Measurements from ENCODE around the gene ANKRD31.
A peak's percentile ranks its signal among the peaks of the same experiment; 100 is the strongest.

The ANKRD31 gene

GRCh38 chr5:75052192-75053053 is 184.3 kb downstream of the ANKRD31 start, which contains the start of gene GCNT4:
Gene GCNT4, minus strand, starts transcription at chr5:75052558. Its CDS starts 22,521 bp downstream, at chr5:75030037.
- Mint-ChIP-seq H3K27ac (peak within 1 kb of the TSS; percentile 74), H3K4me1 (peaks cover 85% of the 10 kb centered on the region), H3K27me3 (peaks cover 1% of the 10 kb centered on the region), H3K4me3 (peak within 1 kb of the TSS; percentile 89), H3K9me3 (no peaks in the 10 kb centered on the region), H3K36me3 (ENCODE audit: low read depth) (no peaks in the 10 kb centered on the region)
- DNase-seq (peak; percentile 59), ATAC-seq (peak; percentile 34)

- H3K36me3 Mint-ChIP-seq (ENCODE audit: low read depth) = no peaks in the 10 kb centered on the region
- ATAC-seq = peak; percentile 16
- no peaks in the 10 kb centered on the region for H3K9me3 Mint-ChIP-seq
- H3K4me3 Mint-ChIP-seq = peak overlapping the region; percentile 89
- H3K4me1 Mint-ChIP-seq = peaks cover 74% of the 10 kb centered on the region
- peak; percentile 33 for DNase-seq
- peak overlapping the region; percentile 74 for H3K27ac Mint-ChIP-seq
- H3K27me3 Mint-ChIP-seq = peaks cover 1% of the 10 kb centered on the region
These were observed 185.4 kb downstream of the ANKRD31 start for GRCh38 chr5:75051217-75051751.

GRCh38 chr5:75050415-75050814 is 186.3 kb downstream of the ANKRD31 start:
- peak overlapping the region; percentile 89 for H3K4me3 Mint-ChIP-seq
- H3K27ac Mint-ChIP-seq = peak overlapping the region; percentile 74
- DNase-seq (peak; percentile 37), ATAC-seq (no peak)
- H3K9me3 Mint-ChIP-seq = no peaks in the 10 kb centered on the region
- peaks cover 72% of the 10 kb centered on the region for H3K4me1 Mint-ChIP-seq
- H3K36me3 Mint-ChIP-seq (ENCODE audit: low read depth) = peaks cover 2% of the 10 kb centered on the region
- H3K27me3 Mint-ChIP-seq = peaks cover 1% of the 10 kb centered on the region

- H3K9me3 Mint-ChIP-seq = no peaks in the 10 kb centered on the region
- peaks cover 1% of the 10 kb centered on the region for H3K27me3 Mint-ChIP-seq
- peaks cover 5% of the 10 kb centered on the region for H3K36me3 Mint-ChIP-seq (ENCODE audit: low read depth)
- DNase-seq = peak; percentile 68
- H3K4me1 Mint-ChIP-seq = peaks cover 74% of the 10 kb centered on the region
- peak overlapping the region; percentile 74 for H3K27ac Mint-ChIP-seq
- peak overlapping the region; percentile 89 for H3K4me3 Mint-ChIP-seq
- no peak for ATAC-seq
These were observed 187.0 kb downstream of the ANKRD31 start for GRCh38 chr5:75049456-75050351.

- Mint-ChIP-seq H3K27ac (peak overlapping the region; percentile 8), H3K27me3 (no peaks in the 10 kb centered on the region), H3K9me3 (no peaks in the 10 kb centered on the region), H3K36me3 (ENCODE audit: low read depth) (peaks cover 12% of the 10 kb centered on the region), H3K4me1 (peaks cover 72% of the 10 kb centered on the region), H3K4me3 (peak overlapping the region; percentile 44)
- ATAC-seq (no peak), DNase-seq (no peak)
These were observed 188.2 kb downstream of the ANKRD31 start for GRCh38 chr5:75048457-75048953.

GRCh38 chr5:75047356-75047755 is 189.3 kb downstream of the ANKRD31 start:
- no peak overlapping the region for H3K27ac Mint-ChIP-seq
- H3K4me1 Mint-ChIP-seq = peaks cover 73% of the 10 kb centered on the region
- no peak overlapping the region for H3K4me3 Mint-ChIP-seq
- H3K27me3 Mint-ChIP-seq = no peaks in the 10 kb centered on the region
- no peaks in the 10 kb centered on the region for H3K9me3 Mint-ChIP-seq
- ATAC-seq (no peak), DNase-seq (no peak)
- H3K36me3 Mint-ChIP-seq (ENCODE audit: low read depth) = peaks cover 15% of the 10 kb centered on the region

- H3K27me3 Mint-ChIP-seq = no peaks in the 10 kb centered on the region
- ATAC-seq = no peak
- H3K4me1 Mint-ChIP-seq = peaks cover 66% of the 10 kb centered on the region
- H3K27ac Mint-ChIP-seq = no peak overlapping the region
- no peaks in the 10 kb centered on the region for H3K9me3 Mint-ChIP-seq
- DNase-seq = no peak
- H3K4me3 Mint-ChIP-seq = no peak overlapping the region
- peaks cover 17% of the 10 kb centered on the region for H3K36me3 Mint-ChIP-seq (ENCODE audit: low read depth)
These were observed 190.1 kb downstream of the ANKRD31 start for GRCh38 chr5:75046366-75047142.

GRCh38 chr5:75045071-75045470 is 191.6 kb downstream of the ANKRD31 start:
- H3K27ac Mint-ChIP-seq = no peak overlapping the region
- DNase-seq (no peak), ATAC-seq (peak; percentile 38)
- H3K9me3 Mint-ChIP-seq = no peaks in the 10 kb centered on the region
- H3K4me3 Mint-ChIP-seq = no peak overlapping the region
- no peaks in the 10 kb centered on the region for H3K27me3 Mint-ChIP-seq
- peaks cover 58% of the 10 kb centered on the region for H3K4me1 Mint-ChIP-seq
- peaks cover 17% of the 10 kb centered on the region for H3K36me3 Mint-ChIP-seq (ENCODE audit: low read depth)

- DNase-seq = no peak
- H3K9me3 Mint-ChIP-seq = no peaks in the 10 kb centered on the region
- no peak for ATAC-seq
- no peaks in the 10 kb centered on the region for H3K27me3 Mint-ChIP-seq
- H3K4me3 Mint-ChIP-seq = no peak overlapping the region
- H3K36me3 Mint-ChIP-seq (ENCODE audit: low read depth) = peaks cover 17% of the 10 kb centered on the region
- peaks cover 55% of the 10 kb centered on the region for H3K4me1 Mint-ChIP-seq
- peak overlapping the region; percentile 3 for H3K27ac Mint-ChIP-seq
These were observed 192.3 kb downstream of the ANKRD31 start for GRCh38 chr5:75044406-75044805.

GRCh38 chr5:75043633-75044264 is 192.9 kb downstream of the ANKRD31 start:
- H3K27ac Mint-ChIP-seq = peak overlapping the region; percentile 6
- ATAC-seq (no peak), DNase-seq (no peak)
- peaks cover 17% of the 10 kb centered on the region for H3K36me3 Mint-ChIP-seq (ENCODE audit: low read depth)
- no peaks in the 10 kb centered on the region for H3K9me3 Mint-ChIP-seq
- no peaks in the 10 kb centered on the region for H3K27me3 Mint-ChIP-seq
- peaks cover 48% of the 10 kb centered on the region for H3K4me1 Mint-ChIP-seq
- H3K4me3 Mint-ChIP-seq = no peak overlapping the region

- Mint-ChIP-seq H3K4me3 (no peak overlapping the region), H3K27ac (no peak overlapping the region), H3K36me3 (ENCODE audit: low read depth) (peaks cover 17% of the 10 kb centered on the region), H3K27me3 (no peaks in the 10 kb centered on the region), H3K4me1 (peaks cover 41% of the 10 kb centered on the region), H3K9me3 (no peaks in the 10 kb centered on the region)
- DNase-seq = no peak
- no peak for ATAC-seq
These were observed 194.2 kb downstream of the ANKRD31 start for GRCh38 chr5:75042522-75042921.

- H3K4me1 Mint-ChIP-seq = peaks cover 53% of the 10 kb centered on the region
These were observed 195.7 kb downstream of the ANKRD31 start for GRCh38 chr5:75040973-75041372.

GRCh38 chr5:75037106-75037505 is 199.6 kb downstream of the ANKRD31 start:
- H3K27me3 Mint-ChIP-seq = no peaks in the 10 kb centered on the region
- peak; percentile 33 for DNase-seq
- H3K27ac Mint-ChIP-seq = peak overlapping the region; percentile 55
- H3K4me3 Mint-ChIP-seq = no peak overlapping the region
- peak; percentile 92 for ATAC-seq
- no peaks in the 10 kb centered on the region for H3K9me3 Mint-ChIP-seq
- peaks cover 54% of the 10 kb centered on the region for H3K4me1 Mint-ChIP-seq
- H3K36me3 Mint-ChIP-seq (ENCODE audit: low read depth) = no peaks in the 10 kb centered on the region

More at GRCh38 chr5:75040973-75041372, 195.7 kb downstream of the ANKRD31 start:
- H3K36me3 Mint-ChIP-seq (ENCODE audit: low read depth) = peaks cover 17% of the 10 kb centered on the region
- DNase-seq = no peak
- ATAC-seq = no peak
- no peak overlapping the region for H3K4me3 Mint-ChIP-seq
- H3K9me3 Mint-ChIP-seq = no peaks in the 10 kb centered on the region
- no peak overlapping the region for H3K27ac Mint-ChIP-seq
- H3K27me3 Mint-ChIP-seq = no peaks in the 10 kb centered on the region
